HG03039 (cell line): Measurements from ENCODE around the gene GFRAL.
"Not testable (repeated sequence)": the region's sequence is repeated elsewhere in the genome, so short reads cannot be mapped to it uniquely, and the experiment has no call there.

Experiments used
- ATAC-seq: cut with Tn5 transposase; IDR thresholded peaks from one replicate; pipeline ENCODE4 v1.9.1; 2021; ENCODE audit warnings: mild to moderate bottlenecking, moderate library complexity; ENCODE audit not compliant: unreplicated experiment

Gene GFRAL, protein sequence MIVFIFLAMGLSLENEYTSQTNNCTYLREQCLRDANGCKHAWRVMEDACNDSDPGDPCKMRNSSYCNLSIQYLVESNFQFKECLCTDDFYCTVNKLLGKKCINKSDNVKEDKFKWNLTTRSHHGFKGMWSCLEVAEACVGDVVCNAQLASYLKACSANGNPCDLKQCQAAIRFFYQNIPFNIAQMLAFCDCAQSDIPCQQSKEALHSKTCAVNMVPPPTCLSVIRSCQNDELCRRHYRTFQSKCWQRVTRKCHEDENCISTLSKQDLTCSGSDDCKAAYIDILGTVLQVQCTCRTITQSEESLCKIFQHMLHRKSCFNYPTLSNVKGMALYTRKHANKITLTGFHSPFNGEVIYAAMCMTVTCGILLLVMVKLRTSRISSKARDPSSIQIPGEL

DNA sequence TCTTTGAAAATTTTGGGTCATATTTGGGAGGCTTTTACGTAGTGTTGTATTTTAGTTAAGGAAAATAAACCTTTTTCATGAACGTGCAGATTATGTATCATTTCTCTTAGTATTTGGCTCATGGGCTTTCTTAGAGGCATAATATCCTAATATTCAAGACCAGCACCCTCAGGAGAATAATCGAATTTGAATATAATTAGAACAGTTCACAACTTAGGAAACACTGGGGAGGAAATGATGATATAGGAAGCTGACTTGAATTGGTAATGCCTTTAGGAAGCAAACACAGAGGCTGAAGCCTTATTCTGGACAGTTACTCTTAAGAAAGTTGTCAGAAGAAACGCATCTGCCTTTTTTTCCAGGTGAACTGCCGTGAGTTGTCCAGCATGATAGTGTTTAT lies at the start of gene GFRAL:
Gene GFRAL, plus strand, starts transcription at position 301 of the 400 bp plus-strand sequence. Its CDS starts 86 bp downstream, at position 387.
- ATAC-seq: no peak

DNA sequence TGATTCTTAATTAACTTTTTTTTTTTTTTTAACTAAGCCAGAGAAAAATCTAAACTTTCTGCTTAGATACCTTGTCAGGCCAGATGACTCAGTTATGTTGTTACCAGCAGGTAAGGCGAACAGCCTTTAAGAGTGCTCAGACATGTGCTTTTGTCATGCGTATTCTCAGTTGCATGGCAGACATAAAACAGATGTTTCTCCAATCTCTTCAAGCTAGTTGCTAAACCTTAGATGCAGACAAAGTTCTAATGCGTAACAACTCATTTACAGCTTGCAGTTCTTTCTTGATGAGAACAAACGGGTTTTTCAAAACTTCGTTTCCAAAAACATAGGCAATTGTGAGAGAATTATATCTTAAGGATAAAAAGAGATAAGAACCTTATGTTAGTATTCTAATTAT lies 49.6 kb upstream of the GFRAL start:
- ATAC-seq: no peak

DNA sequence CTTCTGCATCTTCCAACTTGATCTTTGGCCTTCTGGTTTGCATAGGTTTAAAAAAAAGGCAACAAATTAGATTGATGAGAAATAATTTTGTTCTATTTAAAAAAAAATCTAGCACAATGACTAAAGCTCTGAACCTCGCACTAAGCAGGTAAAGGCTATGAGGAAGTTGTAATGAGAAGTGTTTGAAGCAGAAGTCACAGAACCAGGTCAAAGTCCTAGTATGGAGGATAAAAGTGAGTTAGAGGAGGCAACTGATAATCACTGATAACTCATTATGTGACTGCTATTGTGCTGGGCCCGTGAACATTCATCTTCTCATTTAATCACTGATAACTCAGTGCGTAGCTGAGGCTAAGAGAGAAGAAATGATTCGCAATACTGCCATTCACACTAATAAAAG lies 46.1 kb upstream of the GFRAL start:
- no peak for ATAC-seq

DNA sequence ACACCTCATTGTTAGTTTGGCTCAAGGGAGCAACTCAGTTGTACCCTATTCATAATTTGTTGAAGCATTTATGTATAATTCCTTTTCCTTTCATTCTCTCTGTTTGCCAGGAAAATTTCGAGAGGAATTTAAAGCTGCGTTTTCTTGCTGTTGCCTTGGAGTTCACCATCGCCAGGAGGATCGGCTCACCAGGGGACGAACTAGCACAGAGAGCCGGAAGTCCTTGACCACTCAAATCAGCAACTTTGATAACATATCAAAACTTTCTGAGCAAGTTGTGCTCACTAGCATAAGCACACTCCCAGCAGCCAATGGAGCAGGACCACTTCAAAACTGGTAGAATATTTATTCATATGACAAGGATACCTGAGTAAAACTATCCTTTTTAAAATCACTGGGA lies 45.2 kb upstream of the GFRAL start:
- no peak for ATAC-seq

DNA sequence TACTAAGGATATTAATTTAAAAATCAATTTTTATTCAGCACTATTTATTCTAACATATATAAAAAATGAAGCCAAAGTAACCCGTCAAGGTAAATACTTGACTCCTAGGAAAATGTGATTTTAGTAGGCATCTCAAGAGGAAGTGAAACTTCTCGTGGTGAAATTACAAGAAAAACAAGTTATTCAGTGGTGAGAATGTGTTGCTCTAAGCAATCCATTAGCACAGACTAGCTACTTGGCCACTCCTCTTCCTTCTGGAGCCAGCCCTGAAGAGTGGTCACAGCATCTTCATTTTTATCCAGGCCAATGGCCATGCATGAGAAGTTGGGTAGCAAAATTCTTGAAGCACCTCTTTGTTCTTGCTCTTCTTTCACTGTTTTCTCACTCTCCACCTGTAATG lies 40.4 kb upstream of the GFRAL start:
- no peak for ATAC-seq

DNA sequence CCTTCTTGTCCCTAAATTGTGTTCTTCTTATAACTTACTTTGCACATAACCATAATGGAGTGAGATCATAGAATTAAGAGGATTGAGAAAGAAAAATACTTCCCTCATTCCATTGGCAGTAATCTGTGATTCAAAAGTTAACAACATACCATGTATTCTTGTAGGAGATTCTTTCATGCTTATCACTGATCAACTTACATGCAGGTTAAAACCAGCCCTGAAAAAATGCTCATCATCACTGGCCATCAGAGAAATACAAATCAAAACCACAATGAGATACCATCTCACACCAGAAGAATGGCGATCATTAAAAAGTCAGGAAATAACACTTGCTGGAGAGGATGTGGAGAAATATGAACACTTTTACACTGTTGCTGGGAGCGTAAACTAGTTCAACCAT lies 36.5 kb upstream of the GFRAL start:
- no peak for ATAC-seq

DNA sequence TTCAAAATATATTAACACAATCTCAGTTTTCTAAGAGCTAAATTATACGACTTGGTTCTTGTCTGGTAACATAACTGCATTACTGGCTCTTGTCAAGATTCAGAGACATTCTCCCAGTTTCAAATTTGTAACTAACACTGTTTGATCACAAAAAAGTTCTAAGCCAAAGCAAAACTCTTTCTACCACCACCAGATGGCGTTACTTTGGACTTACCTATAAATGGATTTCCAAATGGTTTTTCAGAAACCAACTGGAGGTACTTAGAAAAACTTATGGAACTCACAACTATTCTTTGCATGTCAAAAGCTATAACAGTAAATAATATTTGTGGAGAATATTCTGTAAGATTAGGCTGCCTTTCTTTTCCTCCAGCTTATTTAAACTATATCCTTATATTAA lies 34.2 kb upstream of the GFRAL start:
- no peak for ATAC-seq

DNA sequence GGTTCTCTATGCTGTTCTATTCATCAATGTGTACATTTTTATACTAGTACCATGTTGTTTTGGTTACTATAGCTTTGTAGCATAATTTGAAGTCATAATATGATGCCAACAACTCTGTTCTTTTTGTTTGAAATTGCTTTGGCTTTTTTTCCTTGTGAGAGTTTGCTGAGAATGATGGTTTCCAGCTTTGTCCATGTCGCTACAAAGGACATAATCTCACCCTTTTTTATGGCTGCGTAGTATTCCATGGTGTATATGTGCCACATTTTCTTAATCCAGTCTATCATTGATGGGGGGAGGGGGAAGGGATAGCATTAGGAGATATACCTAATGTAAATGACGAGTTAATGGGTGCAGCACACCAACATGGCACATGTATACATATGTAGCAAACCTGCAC lies 30.1 kb upstream of the GFRAL start:
- not testable (repeated sequence) for ATAC-seq

DNA sequence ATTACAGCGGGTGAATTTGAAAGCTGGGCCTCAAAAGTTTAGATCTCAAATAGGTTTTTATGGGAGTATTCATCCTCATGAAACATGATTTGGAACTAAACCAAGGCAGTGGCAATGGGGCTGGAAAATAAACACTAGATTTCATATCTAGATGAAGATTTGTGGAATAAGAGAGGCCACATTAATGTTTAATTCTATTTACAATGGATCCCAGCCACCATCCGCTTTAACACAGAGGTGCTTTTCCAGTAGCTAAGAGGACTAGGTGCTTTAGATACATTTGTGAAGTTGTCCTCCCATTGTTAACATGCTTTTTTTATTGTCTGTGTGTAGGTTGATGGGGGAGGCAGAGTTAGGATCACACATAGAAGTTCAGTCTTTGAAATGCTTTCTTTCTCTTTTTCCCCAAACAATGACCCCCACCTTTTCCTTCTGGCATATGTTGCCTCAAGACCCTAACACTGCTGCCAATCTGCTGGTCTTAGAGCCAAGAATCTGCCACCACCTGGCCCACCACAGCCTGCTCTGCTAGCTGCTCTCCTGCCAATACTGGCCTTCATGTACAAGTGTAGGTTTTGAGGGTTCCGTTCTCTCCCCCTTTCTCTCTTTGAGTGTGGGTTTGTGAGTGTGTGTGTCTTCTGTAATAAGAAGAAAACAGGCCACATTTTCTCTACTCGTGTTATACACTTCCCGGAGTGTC lies 27.8 kb upstream of the GFRAL start:
- ATAC-seq: no peak

DNA sequence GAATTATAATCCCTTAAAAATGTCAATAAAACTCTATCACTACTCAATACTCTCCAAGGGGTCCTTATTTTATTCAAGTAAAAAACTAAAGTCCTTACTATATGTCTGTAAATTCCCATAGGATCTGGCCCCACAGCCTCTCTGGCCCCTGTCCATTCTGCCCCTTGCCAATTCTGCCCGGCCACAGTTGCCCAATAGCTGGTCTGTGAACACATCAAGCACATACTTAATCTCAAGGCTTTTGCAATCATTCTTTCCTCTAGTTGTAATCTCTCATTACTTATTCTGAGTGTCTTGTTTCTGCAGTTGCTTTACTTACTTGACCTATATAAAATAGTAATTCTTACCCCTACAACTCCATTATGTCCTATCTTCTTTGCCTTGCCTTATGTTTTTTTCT lies 22.5 kb upstream of the GFRAL start:
- no peak for ATAC-seq

DNA sequence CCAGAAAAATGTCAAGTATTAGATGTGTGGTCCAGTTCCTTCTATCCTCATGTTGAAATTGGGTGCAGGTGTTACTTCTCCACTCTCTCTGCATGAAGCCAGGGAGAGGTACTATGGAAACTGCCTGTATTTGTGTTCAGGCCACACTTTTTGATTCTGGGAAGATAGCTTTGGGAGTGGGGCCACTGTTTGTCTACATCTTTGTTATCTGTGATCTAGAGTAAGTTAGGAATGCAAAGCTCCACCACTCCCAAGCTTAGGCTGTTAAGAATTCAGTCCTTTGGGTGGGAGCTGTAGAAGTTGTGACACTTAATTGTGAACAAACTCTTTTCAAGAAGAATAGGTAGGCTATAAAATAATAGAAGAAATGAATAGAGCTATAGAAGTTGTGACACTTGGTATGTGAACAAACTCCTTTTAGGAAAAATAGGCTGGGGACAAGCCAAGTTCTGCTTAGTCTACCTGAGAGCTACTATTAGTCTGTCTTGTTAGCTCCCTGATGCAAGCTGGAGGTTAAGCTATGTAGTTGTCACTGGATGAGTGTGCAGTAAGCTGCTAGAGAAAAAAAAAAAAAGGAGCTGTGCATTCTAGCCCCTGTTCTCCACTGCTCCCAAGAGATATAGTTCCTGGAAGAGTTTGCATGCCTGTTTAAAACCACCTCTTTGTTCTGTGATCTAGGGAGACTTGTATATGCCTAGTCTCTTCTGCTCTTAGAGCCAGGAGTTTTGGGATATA lies 7.1 kb upstream of the GFRAL start:
- no peak for ATAC-seq

DNA sequence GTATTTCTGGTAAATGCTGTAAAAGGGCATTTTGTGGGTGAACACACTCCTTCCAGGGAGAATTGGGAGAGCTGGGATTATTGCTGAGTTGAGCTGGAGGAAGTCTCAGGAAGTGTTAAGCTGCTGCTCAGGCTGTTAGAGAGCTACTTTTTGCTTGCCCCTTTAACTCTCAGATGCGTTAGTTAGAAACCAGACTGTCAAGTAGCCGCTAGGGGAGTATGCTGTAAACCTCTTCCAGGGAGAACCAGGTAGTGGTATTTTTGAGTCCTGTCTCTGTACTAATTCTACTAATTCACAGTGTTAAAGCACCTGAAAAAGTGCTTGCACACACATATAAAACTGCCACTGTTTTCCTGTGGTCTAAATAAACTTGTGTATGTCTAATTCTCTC lies 6.6 kb upstream of the GFRAL start:
- ATAC-seq: no peak

DNA sequence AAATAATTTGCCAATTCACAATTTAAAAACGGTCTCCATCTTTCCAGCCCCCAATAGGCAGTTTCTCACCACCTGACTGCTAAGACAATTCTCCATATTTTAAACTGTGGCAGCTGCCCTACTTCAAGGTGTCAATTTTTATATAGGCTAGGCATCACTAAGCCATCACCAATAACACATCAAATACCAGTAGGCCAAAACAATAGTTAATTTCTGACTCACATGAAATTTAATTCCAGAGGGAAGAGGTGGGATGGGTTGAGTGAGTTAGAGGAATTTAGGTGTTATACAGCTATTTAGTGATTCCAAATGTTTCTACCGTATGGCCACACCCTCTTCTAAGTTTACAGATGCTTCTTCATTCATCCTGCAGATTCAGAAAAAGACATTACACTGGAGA lies 49.9 kb downstream of the GFRAL start:
- ATAC-seq: no peak

DNA sequence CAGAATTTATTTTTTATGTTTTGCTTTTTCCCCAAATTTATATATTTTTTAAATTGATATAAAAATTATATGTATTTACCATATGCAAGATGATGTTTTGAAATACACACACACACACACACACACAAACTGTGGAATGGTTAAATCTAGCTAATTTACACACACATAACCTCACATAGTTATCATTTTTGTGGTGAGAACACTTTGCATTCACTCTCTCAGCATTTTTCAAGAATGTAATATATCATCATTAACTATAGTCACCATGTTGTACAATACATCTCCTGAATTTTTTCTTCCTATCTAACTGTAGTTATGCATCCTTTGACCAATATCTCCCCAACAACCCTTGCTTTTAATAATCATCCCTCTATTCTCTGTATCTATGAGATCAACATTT lies 52.2 kb downstream of the GFRAL start:
- ATAC-seq: no peak

DNA sequence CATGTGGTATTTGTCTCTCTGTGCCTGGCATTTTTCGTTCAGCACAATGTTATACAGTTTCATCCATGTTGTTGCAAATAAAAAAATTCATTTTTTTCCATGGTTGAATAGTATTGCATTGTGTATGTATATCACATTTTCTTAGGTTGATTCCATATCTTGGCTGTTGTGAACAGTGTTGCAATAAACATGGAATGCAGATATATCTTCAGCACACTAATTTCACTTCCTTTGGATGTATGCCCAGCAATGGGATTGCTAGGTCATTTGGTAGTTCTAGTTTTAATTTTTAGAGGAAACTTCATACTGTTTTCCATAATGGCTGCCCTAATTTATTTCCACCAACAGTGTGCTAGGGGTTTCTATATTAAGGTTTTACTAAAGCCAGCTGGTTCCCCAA lies 52.6 kb downstream of the GFRAL start:
- ATAC-seq: no peak

DNA sequence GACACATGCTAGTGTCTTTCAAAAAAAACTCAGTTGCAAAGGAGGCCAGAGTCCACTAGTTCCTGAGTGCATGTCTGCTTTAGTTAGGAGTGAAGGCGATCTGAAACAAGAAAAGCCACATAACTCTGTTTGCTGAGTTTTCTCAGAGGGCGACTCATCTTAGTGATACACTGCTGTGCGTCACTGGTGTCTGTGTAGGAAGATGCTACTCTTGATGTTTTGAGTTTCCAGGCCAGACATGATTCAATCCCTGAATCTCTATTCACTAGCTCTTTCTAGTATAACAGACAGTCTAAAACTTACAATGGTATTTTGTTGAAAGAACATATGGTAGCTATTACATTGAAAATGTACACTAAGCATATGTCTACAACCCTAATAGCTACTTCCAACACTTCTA lies 60.9 kb downstream of the GFRAL start:
- no peak for ATAC-seq

DNA sequence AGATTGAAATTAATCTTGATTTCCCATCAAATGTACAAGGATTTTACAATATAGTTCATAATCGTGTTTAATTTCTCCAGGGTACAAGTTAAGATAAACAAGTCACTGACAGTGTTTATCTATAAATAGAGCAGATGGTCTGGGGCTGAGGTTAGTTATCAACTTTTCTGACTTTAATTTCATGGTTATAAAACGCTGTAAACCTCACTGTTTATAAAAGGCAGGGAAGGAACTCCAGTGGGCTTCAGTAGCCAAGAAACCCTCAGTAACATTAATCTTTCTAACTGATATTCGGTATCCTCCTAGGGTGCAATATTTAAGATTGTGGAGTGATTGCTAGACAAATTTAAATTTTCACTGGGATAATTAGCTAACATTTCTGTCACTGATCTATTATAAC lies 68.6 kb downstream of the GFRAL start:
- ATAC-seq: no peak

DNA sequence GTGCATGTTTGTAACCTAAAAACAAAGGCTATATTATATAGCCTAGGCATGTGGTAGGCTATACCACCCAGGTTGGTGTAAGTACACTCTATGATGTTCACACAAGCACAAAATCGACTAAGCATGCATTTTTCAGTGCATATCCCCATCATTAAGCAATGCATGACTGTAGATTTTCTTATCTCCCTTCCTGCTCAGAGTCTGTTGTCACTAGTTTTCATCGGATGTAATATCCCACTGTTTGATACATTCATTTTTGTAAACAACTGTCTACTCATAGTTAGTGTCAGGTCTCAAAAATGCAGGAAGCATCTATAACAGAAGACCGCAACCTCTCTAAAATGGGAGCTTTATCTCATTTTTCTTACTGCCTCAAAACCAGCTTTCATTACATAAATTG lies 70.7 kb downstream of the GFRAL start:
- ATAC-seq: no peak

DNA sequence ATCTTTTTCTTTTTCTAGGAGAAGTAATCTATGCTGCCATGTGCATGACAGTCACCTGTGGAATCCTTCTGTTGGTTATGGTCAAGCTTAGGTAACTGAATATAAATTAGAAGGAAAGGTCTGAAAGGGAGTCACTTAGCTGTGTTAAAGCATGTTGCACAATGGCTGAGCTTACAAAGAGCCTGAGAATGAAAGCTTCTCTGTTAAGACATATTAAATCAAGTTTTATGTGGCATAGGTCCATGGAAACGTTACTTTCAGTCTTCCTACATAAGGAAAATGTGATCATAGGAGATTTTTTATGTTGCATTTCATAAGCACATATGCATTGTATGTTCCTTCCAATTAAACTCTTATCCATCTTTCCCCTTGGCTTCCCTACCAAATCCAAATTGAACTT lies 72.1 kb downstream of the GFRAL start:
- ATAC-seq: no peak

DNA sequence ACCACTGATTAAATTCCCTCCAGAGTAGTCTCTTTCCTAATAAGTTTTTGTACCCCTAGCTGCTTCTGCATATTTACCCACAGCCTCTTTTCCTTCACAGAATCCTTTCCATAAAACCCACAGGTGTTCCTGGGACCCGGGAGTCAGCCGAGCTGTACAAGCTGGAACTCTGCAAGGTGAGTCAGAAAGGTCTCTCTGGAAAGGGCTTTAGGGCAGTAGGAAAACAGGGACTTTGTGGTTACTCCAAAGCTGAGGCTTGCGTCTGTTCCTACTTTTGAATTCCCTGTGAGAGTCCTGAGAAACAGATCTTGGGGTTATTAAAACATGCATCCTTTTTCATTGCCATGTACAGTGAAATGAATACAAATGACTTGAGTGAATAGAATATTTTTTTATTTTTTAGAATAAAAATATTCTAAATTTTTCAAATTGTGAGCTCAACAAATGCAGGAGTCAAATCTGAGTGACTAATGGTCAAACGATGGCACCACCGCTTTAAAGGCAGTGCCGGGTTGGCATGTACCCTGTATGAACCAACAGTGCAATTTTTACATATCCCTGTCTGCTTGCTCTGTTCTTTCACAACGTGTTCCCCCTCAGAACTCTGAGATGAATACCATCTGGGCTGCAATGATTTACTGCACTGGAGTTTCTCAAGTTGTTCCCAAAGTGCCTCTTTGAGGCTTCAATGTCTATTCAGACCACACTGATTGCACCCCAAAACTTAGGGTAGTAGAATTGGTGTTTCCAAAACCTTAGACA lies 78.4 kb downstream of the GFRAL start:
- ATAC-seq: no peak

DNA sequence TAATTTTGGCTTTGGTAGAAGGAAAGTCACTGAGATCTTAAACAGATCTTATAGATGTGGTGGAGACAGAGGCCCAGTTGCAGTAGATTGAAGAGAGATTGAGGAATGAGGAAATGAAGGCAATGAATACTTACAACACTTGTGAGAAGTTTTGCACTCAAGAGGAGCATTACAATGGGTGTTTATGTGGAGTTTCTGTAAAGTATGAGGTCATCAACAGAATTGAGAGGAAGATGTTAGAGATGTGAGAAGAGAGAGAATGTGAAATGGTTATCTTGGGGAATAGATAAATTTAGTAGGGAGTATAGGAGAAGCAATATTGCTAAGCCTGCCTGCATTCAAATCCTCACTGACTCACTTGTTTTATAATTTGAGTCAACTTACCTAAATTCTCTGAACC lies 83.4 kb downstream of the GFRAL start:
- ATAC-seq: no peak
